ENCODE measurements around the gene ROR1.

- TF ChIP-seq POLR2A (IDR thresholded peaks at IDR 0.05) = no peak
- TF ChIP-seq CTCF (IDR thresholded peaks at IDR 0.05) = no peak
These were observed 154.6 kb downstream of the ROR1 start for GRCh38 chr1:63928186-63929105.
